ENCODE results near the gene FERMT2. TPM values are rescaled to one million over a fixed set of nuclear protein-coding genes. Genes with fewer than 3 reads are reported as not detected.

Gene FERMT2
- total RNA-seq, 1 donor from 2014 or later = 188 TPM

- no peak overlapping the region for H3K4me3 Mint-ChIP-seq (ENCODE audit: unreplicated experiment)
- no peak for TF ChIP-seq CTCF (IDR thresholded peaks at IDR 0.05; ENCODE audit: unreplicated experiment)
- peaks cover 8% of the 10 kb centered on the region for H3K4me1 Mint-ChIP-seq (ENCODE audit: unreplicated experiment)
- no peak for DNase-seq (ENCODE audit: low spot score)
- H3K9me3 Mint-ChIP-seq (ENCODE audit: unreplicated experiment) = no peaks in the 10 kb centered on the region
- no peak overlapping the region for H3K27ac Mint-ChIP-seq (ENCODE audit: unreplicated experiment)
- peaks cover 10% of the 10 kb centered on the region for H3K36me3 Mint-ChIP-seq (ENCODE audit: low read depth, unreplicated experiment)
- H3K27me3 Mint-ChIP-seq (ENCODE audit: unreplicated experiment) = no peaks in the 10 kb centered on the region
These were observed 38.9 kb downstream of the FERMT2 start for GRCh38 chr14:52911904-52912303.

- peaks cover 8% of the 10 kb centered on the region for H3K4me1 Mint-ChIP-seq (ENCODE audit: unreplicated experiment)
These were observed 40.3 kb downstream of the FERMT2 start for GRCh38 chr14:52910572-52910971.

GRCh38 chr14:52907949-52908348, 42.9 kb downstream of the FERMT2 start:
- H3K4me3 Mint-ChIP-seq (ENCODE audit: unreplicated experiment) = no peak overlapping the region
- H3K9me3 Mint-ChIP-seq (ENCODE audit: unreplicated experiment) = no peaks in the 10 kb centered on the region
- H3K36me3 Mint-ChIP-seq (ENCODE audit: low read depth, unreplicated experiment) = peaks cover 6% of the 10 kb centered on the region
- DNase-seq (ENCODE audit: low spot score) = no peak
- no peak overlapping the region for H3K27ac Mint-ChIP-seq (ENCODE audit: unreplicated experiment)
- TF ChIP-seq CTCF (IDR thresholded peaks at IDR 0.05; ENCODE audit: unreplicated experiment) = no peak
- no peaks in the 10 kb centered on the region for H3K27me3 Mint-ChIP-seq (ENCODE audit: unreplicated experiment)
- peaks cover 13% of the 10 kb centered on the region for H3K4me1 Mint-ChIP-seq (ENCODE audit: unreplicated experiment)

More at GRCh38 chr14:52910572-52910971, 40.3 kb downstream of the FERMT2 start:
- DNase-seq (ENCODE audit: low spot score) = no peak
- Mint-ChIP-seq H3K4me3 (ENCODE audit: unreplicated experiment) (no peak overlapping the region), H3K27me3 (ENCODE audit: unreplicated experiment) (no peaks in the 10 kb centered on the region), H3K27ac (ENCODE audit: unreplicated experiment) (no peak overlapping the region), H3K36me3 (ENCODE audit: low read depth, unreplicated experiment) (peaks cover 6% of the 10 kb centered on the region), H3K9me3 (ENCODE audit: unreplicated experiment) (no peaks in the 10 kb centered on the region)
- TF ChIP-seq CTCF (IDR thresholded peaks at IDR 0.05; ENCODE audit: unreplicated experiment) = no peak

GRCh38 chr14:52906141-52906601, 44.7 kb downstream of the FERMT2 start:
- H3K36me3 Mint-ChIP-seq (ENCODE audit: low read depth, unreplicated experiment) = peaks cover 14% of the 10 kb centered on the region
- no peak overlapping the region for H3K27ac Mint-ChIP-seq (ENCODE audit: unreplicated experiment)
- H3K4me3 Mint-ChIP-seq (ENCODE audit: unreplicated experiment) = no peak overlapping the region
- TF ChIP-seq CTCF (IDR thresholded peaks at IDR 0.05; ENCODE audit: unreplicated experiment) = no peak
- peaks cover 16% of the 10 kb centered on the region for H3K4me1 Mint-ChIP-seq (ENCODE audit: unreplicated experiment)
- no peaks in the 10 kb centered on the region for H3K9me3 Mint-ChIP-seq (ENCODE audit: unreplicated experiment)
- no peaks in the 10 kb centered on the region for H3K27me3 Mint-ChIP-seq (ENCODE audit: unreplicated experiment)
- no peak for DNase-seq (ENCODE audit: low spot score)

GRCh38 chr14:52902971-52903619, 47.8 kb downstream of the FERMT2 start:
- Mint-ChIP-seq H3K27me3 (ENCODE audit: unreplicated experiment) (no peaks in the 10 kb centered on the region), H3K9me3 (ENCODE audit: unreplicated experiment) (no peaks in the 10 kb centered on the region), H3K36me3 (ENCODE audit: low read depth, unreplicated experiment) (peaks cover 17% of the 10 kb centered on the region), H3K4me1 (ENCODE audit: unreplicated experiment) (peaks cover 16% of the 10 kb centered on the region), H3K4me3 (ENCODE audit: unreplicated experiment) (peak overlapping the region; percentile 29), H3K27ac (ENCODE audit: unreplicated experiment) (peak overlapping the region; percentile 40)
- TF ChIP-seq CTCF (IDR thresholded peaks at IDR 0.05; ENCODE audit: unreplicated experiment) = no peak
- DNase-seq (ENCODE audit: low spot score) = no peak

Data from endothelial cell (in vitro differentiated cells).